ENCODE measurements around the gene RAB40B. TPM values are rescaled to one million over a fixed set of nuclear protein-coding genes. Genes with fewer than 3 reads are reported as not detected.

Gene RAB40B
- polyA plus RNA-seq, 1 donor: 18.0 TPM

DNA sequence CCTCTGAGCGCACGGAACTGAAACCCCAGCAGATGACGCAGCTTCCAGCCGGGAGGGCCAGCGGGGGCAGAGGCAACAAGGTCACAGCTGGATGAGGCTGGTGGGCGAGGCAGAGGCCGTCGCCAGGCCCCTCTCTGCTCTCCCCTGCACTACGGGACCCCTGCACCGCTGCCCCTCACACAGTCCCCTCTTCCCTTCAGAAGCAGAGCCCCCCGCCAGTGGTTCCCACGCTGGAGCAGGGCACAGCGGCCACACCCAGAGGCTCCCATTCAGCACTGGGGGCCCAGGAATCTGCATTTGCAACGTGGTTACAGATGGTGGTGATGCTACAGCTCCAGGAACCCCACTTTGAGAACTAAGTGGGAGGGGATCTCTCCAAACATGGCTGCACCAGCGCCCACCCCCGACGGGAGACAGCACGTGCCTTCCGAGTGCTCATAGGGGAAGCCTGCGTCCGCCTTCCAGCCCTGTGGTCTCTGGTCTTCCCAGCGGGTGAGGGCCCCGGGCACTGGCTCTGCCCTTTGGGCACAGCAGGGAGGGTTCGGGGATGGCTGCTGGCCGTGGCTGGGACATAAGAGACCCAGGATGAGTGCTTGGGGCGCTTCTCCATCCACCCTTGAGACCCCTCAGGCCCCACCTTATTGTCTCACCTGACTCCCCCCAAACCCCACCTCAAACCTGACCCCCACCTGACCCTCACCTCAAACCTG, 4.7 kb upstream of the RAB40B start:
- Histone ChIP-seq H3K4me3 (ENCODE audit: low read length) (no peak overlapping the region), H3K27me3 (ENCODE audit: control insufficient read depth, insufficient read depth, low read length) (no peaks in the 10 kb centered on the region), H3K36me3 (ENCODE audit: control insufficient read depth, insufficient read depth, low read length) (no peaks in the 10 kb centered on the region), H3K27ac (ENCODE audit: low read length) (peak overlapping the region; percentile 60), H3K4me1 (ENCODE audit: control insufficient read depth, insufficient read depth, low read length) (peaks cover 41% of the 10 kb centered on the region), H3K9me3 (ENCODE audit: control insufficient read depth, low read depth, low read length) (no peaks in the 10 kb centered on the region)
- DNase-seq: no peak
- WGBS (ENCODE audit: insufficient coverage, low lambda C conversion rate): no CpG with 5 or more reads among the region's 26 CpGs

DNA sequence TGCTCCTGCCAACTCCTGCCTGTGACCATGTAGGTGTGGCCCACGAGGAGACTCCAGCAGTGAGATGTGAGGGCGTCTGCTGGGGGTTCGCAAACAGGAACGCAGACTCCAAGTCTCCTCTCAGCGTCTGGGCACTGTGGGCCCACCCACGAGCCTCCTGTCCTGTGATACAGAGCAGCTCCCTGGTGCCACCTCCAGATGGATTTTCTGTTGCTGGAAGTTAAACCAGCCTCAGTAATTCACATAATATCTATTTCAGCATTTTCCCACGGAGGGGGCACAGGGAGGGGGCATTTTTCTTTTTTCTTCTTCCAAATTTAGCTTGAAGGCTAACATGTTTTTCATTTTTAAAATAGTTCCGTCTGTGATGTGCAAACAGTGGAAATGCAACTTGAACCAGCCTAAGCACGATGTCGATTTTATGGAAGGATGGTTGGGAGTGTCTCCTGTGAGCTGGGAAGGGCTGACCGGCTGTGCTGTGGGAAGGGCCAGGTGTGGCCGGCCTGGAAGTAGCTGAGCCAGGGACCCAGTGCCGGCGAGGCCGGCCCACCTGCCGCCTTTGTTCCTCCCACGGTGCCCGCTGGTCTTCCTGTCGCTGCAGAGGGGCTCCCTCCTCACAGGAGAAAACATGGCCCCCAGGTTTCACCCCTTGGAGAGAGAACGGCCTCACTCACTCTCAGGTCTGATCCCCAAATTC, 3.9 kb upstream of the RAB40B start:
- Histone ChIP-seq H3K4me1 (ENCODE audit: control insufficient read depth, insufficient read depth, low read length) (peaks cover 42% of the 10 kb centered on the region), H3K9me3 (ENCODE audit: control insufficient read depth, low read depth, low read length) (peaks cover 2% of the 10 kb centered on the region), H3K27me3 (ENCODE audit: control insufficient read depth, insufficient read depth, low read length) (peaks cover under 1% of the 10 kb centered on the region), H3K36me3 (ENCODE audit: control insufficient read depth, insufficient read depth, low read length) (no peaks in the 10 kb centered on the region), H3K27ac (ENCODE audit: low read length) (peak overlapping the region; percentile 60), H3K4me3 (ENCODE audit: low read length) (no peak overlapping the region)
- WGBS (ENCODE audit: insufficient coverage, low lambda C conversion rate): 40% methylated on average over 1 of the region's 20 CpGs
- DNase-seq: peak; percentile 29 to 58

DNA sequence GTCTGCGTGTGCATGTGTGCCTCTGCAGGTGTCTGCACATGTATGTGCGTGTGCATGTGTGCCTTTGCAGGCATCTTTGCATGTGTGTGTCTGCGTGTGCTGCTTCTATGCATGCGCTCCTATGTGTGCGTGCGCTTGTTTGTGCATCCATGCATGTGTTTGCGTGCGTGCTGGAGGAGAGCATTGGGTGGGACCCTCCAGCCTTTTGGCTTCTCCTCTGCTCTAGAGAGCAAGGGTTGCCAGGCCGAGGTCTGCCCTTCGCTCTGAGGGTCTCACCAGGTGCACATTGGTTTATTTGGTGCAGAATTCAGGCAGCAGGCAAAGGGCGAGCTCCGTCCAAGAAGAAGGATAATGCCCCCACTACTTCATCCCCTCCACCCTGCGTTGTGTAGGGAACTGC, 1.1 kb upstream of the RAB40B start:
- WGBS (ENCODE audit: insufficient coverage, low lambda C conversion rate): 20% methylated on average over 1 of the region's 13 CpGs
- H3K27me3 ChIP-seq (ENCODE audit: control insufficient read depth, insufficient read depth, low read length): peaks cover 4% of the 10 kb centered on the region
- H3K4me1 ChIP-seq (ENCODE audit: control insufficient read depth, insufficient read depth, low read length): peaks cover 36% of the 10 kb centered on the region

DNA sequence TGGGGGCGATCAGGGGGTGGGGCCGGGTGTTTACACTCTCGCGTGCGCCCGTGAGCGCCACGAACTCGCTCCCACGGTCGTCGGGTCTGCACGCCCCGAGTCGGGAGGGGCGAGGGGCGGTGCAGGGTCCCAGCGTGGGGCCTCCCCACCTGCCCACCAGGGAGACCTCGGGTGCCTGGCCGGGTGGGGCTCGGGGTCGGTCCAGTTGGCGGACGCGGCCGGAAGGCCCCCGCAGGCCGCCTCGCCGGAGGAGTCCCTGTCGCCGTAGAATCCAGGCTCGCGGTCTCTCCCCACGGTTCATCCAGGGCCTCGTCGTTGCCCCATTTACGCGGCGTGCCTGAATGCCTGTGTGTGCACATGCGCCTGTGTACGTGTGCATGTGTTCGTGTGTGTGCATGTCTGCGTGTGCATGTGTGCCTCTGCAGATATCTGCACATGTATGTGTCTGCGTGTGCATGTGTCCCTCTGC, 510 bp upstream of the RAB40B start:
- no peak for DNase-seq
- Histone ChIP-seq H3K4me3 (ENCODE audit: low read length) (peak overlapping the region; percentile 60), H3K27me3 (ENCODE audit: control insufficient read depth, insufficient read depth, low read length) (peaks cover 4% of the 10 kb centered on the region), H3K9me3 (ENCODE audit: control insufficient read depth, low read depth, low read length) (peaks cover 11% of the 10 kb centered on the region), H3K36me3 (ENCODE audit: control insufficient read depth, insufficient read depth, low read length) (peaks cover 2% of the 10 kb centered on the region), H3K27ac (ENCODE audit: low read length) (peak overlapping the region; percentile 42), H3K4me1 (ENCODE audit: control insufficient read depth, insufficient read depth, low read length) (peaks cover 31% of the 10 kb centered on the region)
- no CpG with 5 or more reads among the region's 45 CpGs for WGBS (ENCODE audit: insufficient coverage, low lambda C conversion rate)

More for the DNA sequence above, 1.1 kb upstream of the RAB40B start:
- no peak overlapping the region for H3K27ac ChIP-seq (ENCODE audit: low read length)
- H3K4me3 ChIP-seq (ENCODE audit: low read length): peak overlapping the region; percentile 60
- no peak for DNase-seq
- H3K9me3 ChIP-seq (ENCODE audit: control insufficient read depth, low read depth, low read length): peaks cover 11% of the 10 kb centered on the region
- H3K36me3 ChIP-seq (ENCODE audit: control insufficient read depth, insufficient read depth, low read length): peaks cover 2% of the 10 kb centered on the region

DNA sequence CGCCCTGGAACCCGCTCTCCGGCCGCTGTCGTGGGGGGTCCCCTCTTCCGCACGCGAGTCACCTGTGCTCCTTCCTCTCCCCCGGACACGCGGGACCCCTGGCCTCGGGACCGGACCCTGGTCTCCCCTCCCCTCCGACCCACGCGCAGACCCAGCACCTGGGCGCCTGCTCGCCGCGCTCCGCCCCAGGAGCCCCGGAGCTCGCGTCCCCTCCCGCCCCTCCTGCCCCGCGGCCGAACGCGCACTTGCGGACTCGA, 762 bp downstream of the RAB40B start:
- Histone ChIP-seq H3K4me1 (ENCODE audit: control insufficient read depth, insufficient read depth, low read length) (peaks cover 20% of the 10 kb centered on the region), H3K36me3 (ENCODE audit: control insufficient read depth, insufficient read depth, low read length) (peaks cover 2% of the 10 kb centered on the region), H3K27me3 (ENCODE audit: control insufficient read depth, insufficient read depth, low read length) (peaks cover 4% of the 10 kb centered on the region), H3K27ac (ENCODE audit: low read length) (no peak overlapping the region), H3K4me3 (ENCODE audit: low read length) (peak overlapping the region; percentile 63), H3K9me3 (ENCODE audit: control insufficient read depth, low read depth, low read length) (peaks cover 11% of the 10 kb centered on the region)
- no CpG with 5 or more reads among the region's 32 CpGs for WGBS (ENCODE audit: insufficient coverage, low lambda C conversion rate)
- no peak for DNase-seq

DNA sequence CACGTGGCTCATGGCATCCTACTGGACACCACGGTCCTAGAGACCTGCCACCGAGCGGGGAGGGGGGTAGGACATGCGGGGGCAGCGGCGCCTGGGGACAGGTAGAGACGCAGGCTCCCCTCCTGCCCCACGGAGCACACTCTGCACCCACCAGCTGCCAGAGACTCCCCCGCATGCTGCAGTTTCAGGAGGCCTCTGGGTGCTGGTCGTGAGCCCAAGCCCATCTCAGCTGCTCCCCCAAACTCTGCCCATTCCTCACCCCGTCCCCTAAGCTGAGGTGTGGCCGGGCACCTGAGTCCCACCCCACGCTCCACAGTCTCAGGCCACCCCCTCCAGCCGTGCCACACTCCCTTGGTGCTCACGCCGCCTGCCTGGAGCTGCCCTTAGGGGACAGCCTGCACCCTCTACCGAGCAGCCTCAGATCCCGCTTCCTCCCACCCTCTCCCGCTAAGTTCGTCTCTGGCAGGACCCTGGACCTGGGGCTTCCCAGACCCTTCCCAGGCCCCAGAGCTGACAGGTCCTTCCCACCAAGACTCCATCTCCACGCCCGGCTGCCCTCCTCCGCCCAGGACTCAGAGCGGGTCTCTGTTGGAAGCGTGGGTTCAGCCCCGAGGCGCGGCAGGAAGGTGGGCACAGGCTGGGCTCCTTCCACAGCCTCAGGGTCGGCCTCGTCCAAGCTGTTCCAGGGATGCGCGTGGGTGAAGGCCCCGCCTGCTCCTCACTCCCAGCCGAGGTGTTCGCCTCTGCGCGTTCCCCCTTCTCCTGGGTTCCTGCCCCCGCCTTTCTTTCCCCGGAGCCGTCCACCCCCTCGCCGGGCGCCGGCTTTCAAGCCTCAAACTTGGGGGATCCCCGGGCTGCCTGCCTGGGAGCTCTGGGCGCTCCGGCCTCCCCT, 1.3 kb downstream of the RAB40B start:
- no peak overlapping the region for H3K27ac ChIP-seq (ENCODE audit: low read length)
- DNase-seq: no peak
- no CpG with 5 or more reads among the region's 48 CpGs for WGBS (ENCODE audit: insufficient coverage, low lambda C conversion rate)

DNA sequence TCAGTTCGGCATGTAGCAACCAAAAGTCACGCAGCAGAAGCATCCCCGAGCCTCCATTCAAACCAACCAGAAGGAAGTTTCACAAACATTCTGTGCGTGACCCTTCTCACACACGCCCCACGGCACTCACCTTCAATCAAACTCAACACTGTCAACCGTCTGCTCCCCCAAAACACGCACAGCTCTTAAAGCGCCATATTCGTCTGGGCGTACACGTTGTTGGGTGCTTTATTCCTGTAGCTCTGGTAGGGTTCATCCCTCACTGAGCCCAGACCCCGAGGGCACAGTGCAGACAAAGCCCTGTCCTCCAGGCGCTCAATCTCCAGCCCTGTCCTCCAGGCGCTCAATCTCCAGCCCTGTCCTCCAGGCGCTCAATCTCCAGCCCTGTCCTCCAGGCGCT, 2.2 kb downstream of the RAB40B start:
- Histone ChIP-seq H3K27ac (ENCODE audit: low read length) (no peak overlapping the region), H3K4me1 (ENCODE audit: control insufficient read depth, insufficient read depth, low read length) (peaks cover 11% of the 10 kb centered on the region), H3K9me3 (ENCODE audit: control insufficient read depth, low read depth, low read length) (peaks cover 11% of the 10 kb centered on the region), H3K27me3 (ENCODE audit: control insufficient read depth, insufficient read depth, low read length) (peaks cover 4% of the 10 kb centered on the region), H3K4me3 (ENCODE audit: low read length) (no peak overlapping the region), H3K36me3 (ENCODE audit: control insufficient read depth, insufficient read depth, low read length) (peaks cover 4% of the 10 kb centered on the region)
- DNase-seq: no peak
- no CpG with 5 or more reads among the region's 17 CpGs for whole genome bisulfite sequencing (ENCODE audit: insufficient coverage, low lambda C conversion rate)

More for the DNA sequence above, 1.3 kb downstream of the RAB40B start:
- Histone ChIP-seq H3K27me3 (ENCODE audit: control insufficient read depth, insufficient read depth, low read length) (peaks cover 4% of the 10 kb centered on the region), H3K4me1 (ENCODE audit: control insufficient read depth, insufficient read depth, low read length) (peaks cover 14% of the 10 kb centered on the region), H3K4me3 (ENCODE audit: low read length) (peak overlapping the region; percentile 63), H3K9me3 (ENCODE audit: control insufficient read depth, low read depth, low read length) (peaks cover 11% of the 10 kb centered on the region), H3K36me3 (ENCODE audit: control insufficient read depth, insufficient read depth, low read length) (peaks cover 2% of the 10 kb centered on the region)

DNA sequence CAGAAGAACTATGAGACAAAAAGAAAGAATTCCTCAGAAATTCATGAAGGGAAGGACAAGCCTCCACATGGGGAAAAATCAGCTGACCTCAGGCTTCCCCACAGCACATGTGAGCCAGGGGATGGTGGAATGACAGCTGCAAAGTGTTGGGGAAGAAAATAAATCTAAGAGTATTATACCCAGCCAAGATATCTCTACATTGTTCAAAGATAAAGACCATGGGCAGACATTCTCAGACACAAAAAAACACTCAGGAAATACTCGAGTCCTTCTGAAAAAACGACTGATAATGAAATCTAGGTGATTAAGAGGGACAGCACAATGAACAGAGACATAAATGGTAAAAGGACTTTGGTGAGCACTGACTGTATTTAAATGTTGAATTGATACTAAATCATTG, 3.9 kb downstream of the RAB40B start:
- DNase-seq: no peak
- Histone ChIP-seq H3K36me3 (ENCODE audit: control insufficient read depth, insufficient read depth, low read length) (peaks cover 6% of the 10 kb centered on the region), H3K27me3 (ENCODE audit: control insufficient read depth, insufficient read depth, low read length) (peaks cover 4% of the 10 kb centered on the region), H3K4me3 (ENCODE audit: low read length) (no peak overlapping the region), H3K9me3 (ENCODE audit: control insufficient read depth, low read depth, low read length) (peaks cover 11% of the 10 kb centered on the region), H3K4me1 (ENCODE audit: control insufficient read depth, insufficient read depth, low read length) (peaks cover 11% of the 10 kb centered on the region), H3K27ac (ENCODE audit: low read length) (no peak overlapping the region)
- no CpG with 5 or more reads among the region's 2 CpGs for WGBS (ENCODE audit: insufficient coverage, low lambda C conversion rate)

DNA sequence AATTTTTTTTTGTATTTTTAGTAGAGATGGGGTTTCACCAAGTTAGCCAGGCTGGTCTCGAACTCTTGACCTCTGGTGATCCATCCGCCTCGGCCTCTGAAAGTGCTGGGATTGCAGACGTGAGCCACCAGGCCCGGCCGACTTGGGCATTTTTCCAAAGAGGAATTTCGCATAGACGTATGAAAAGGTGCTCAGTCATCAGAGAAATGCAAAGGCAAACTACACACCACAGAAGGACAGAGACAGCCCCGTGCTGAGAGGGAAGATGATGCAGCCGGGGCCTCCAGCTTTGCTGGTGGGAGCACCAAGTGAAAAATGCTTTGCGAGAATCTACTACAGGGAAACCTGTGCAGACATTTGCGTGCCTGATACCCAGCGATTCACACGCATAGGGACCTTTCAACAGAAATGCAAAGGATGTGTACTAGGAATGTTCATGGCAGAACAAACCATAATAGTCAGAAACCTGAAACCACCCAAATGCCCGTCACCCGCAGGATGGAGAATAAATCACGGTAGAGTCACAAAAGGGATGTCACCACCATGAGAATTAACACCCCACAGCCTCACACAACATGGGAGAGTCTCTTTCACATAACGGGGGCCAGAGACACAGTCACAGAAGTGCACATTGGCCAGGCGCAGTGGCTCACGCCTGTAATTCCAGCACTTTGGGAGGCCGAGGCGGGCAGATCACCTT, 5.2 kb downstream of the RAB40B start:
- WGBS (ENCODE audit: insufficient coverage, low lambda C conversion rate): no CpG with 5 or more reads among the region's 22 CpGs
- Histone ChIP-seq H3K9me3 (ENCODE audit: control insufficient read depth, low read depth, low read length) (peaks cover 11% of the 10 kb centered on the region), H3K36me3 (ENCODE audit: control insufficient read depth, insufficient read depth, low read length) (peaks cover 6% of the 10 kb centered on the region), H3K27ac (ENCODE audit: low read length) (no peak overlapping the region), H3K4me1 (ENCODE audit: control insufficient read depth, insufficient read depth, low read length) (peaks cover 7% of the 10 kb centered on the region), H3K27me3 (ENCODE audit: control insufficient read depth, insufficient read depth, low read length) (peaks cover 4% of the 10 kb centered on the region), H3K4me3 (ENCODE audit: low read length) (no peak overlapping the region)
- DNase-seq: no peak

DNA sequence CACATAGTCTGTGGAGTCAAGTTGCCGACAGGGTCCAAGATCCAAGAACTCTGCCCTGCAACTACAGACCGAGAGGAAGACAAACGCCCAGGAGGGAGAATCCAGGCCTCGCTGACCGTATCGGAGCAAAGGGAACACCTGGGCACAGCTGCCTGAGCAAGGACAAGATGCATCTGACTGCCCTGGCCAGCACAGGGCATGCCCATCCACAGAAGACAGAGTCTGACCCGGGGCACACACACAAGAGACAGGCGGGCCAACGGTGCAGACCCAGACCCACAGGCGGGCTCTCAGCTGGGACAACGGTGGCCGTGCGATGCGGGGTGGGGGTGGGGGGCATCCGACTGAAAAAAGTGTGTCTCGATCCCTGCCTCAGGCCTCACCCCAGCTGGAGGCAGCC, 6.2 kb downstream of the RAB40B start:
- H3K27ac ChIP-seq (ENCODE audit: low read length): no peak overlapping the region
- WGBS (ENCODE audit: insufficient coverage, low lambda C conversion rate): no CpG with 5 or more reads among the region's 16 CpGs
- no peak for DNase-seq
- H3K4me3 ChIP-seq (ENCODE audit: low read length): no peak overlapping the region
- H3K27me3 ChIP-seq (ENCODE audit: control insufficient read depth, insufficient read depth, low read length): peaks cover 2% of the 10 kb centered on the region
- H3K4me1 ChIP-seq (ENCODE audit: control insufficient read depth, insufficient read depth, low read length): peaks cover 5% of the 10 kb centered on the region
- peaks cover 8% of the 10 kb centered on the region for H3K9me3 ChIP-seq (ENCODE audit: control insufficient read depth, low read depth, low read length)
- peaks cover 6% of the 10 kb centered on the region for H3K36me3 ChIP-seq (ENCODE audit: control insufficient read depth, insufficient read depth, low read length)

Data from large intestine (tissue), 3 donors.